ENCODE data around the gene CEP97.
A peak's percentile ranks its signal among the peaks of the same experiment; 100 is the strongest.
"Not testable (repeated sequence)": the region's sequence is repeated elsewhere in the genome, so short reads cannot be mapped to it uniquely, and the experiment has no call there.

Gene CEP97

GRCh38 chr3:101762041-101762646, 37.7 kb downstream of the CEP97 start:
- DNase-seq (ENCODE audit: low read depth) = no peak

- DNase-seq (ENCODE audit: low read depth) = not testable (repeated sequence)
Measured at GRCh38 chr3:101777745-101778281, 53.4 kb downstream of the CEP97 start.

GRCh38 chr3:101778385-101779046, 54.1 kb downstream of the CEP97 start:
- DNase-seq (ENCODE audit: low read depth) = no peak

- peak; percentile 79 for DNase-seq (ENCODE audit: low read depth)
Measured at GRCh38 chr3:101779047-101779821, 54.8 kb downstream of the CEP97 start, which contains the start of gene NXPE3. Gene NXPE3 (plus strand): TSS chr3:101779211. CDS start chr3:101785597, 6,386 bp downstream.

- DNase-seq (ENCODE audit: low read depth) = no peak
Measured at GRCh38 chr3:101779822-101780381, 55.5 kb downstream of the CEP97 start.

GRCh38 chr3:101780661-101781060, 56.2 kb downstream of the CEP97 start:
- peak; percentile 87 for DNase-seq (ENCODE audit: low read depth)

GRCh38 chr3:101781166-101781565, 56.8 kb downstream of the CEP97 start:
- no peak for DNase-seq (ENCODE audit: low read depth)

GRCh38 chr3:101784855-101785613, 60.6 kb downstream of the CEP97 start:
- DNase-seq (ENCODE audit: low read depth) = no peak

- DNase-seq (ENCODE audit: low read depth) = no peak
Measured at GRCh38 chr3:101791778-101792177, 67.4 kb downstream of the CEP97 start.

- no peak for DNase-seq (ENCODE audit: low read depth)
Measured at GRCh38 chr3:101796077-101796680, 71.8 kb downstream of the CEP97 start.

- DNase-seq (ENCODE audit: low read depth) = no peak
Measured at GRCh38 chr3:101801174-101801573, 76.8 kb downstream of the CEP97 start.

GRCh38 chr3:101802179-101802578, 77.8 kb downstream of the CEP97 start:
- DNase-seq (ENCODE audit: low read depth) = no peak

GRCh38 chr3:101803173-101803782, 78.9 kb downstream of the CEP97 start:
- DNase-seq (ENCODE audit: low read depth) = peak; percentile 80

- DNase-seq (ENCODE audit: low read depth) = no peak
Measured at GRCh38 chr3:101803939-101804338, 79.5 kb downstream of the CEP97 start.

- DNase-seq (ENCODE audit: low read depth) = no peak
Measured at GRCh38 chr3:101806491-101806890, 82.1 kb downstream of the CEP97 start.

GRCh38 chr3:101807888-101808287, 83.5 kb downstream of the CEP97 start:
- DNase-seq (ENCODE audit: low read depth) = no peak

- peak; percentile 55 for DNase-seq (ENCODE audit: low read depth)
Measured at GRCh38 chr3:101809178-101810021, 85.0 kb downstream of the CEP97 start.

- DNase-seq (ENCODE audit: low read depth) = no peak
Measured at GRCh38 chr3:101810022-101810418, 85.6 kb downstream of the CEP97 start.

GRCh38 chr3:101811875-101812274, 87.5 kb downstream of the CEP97 start:
- no peak for DNase-seq (ENCODE audit: low read depth)

GRCh38 chr3:101812895-101813294, 88.5 kb downstream of the CEP97 start:
- no peak for DNase-seq (ENCODE audit: low read depth)
